ENCODE results near the gene CARS2. TPM values are rescaled to one million over a fixed set of nuclear protein-coding genes. Genes with fewer than 3 reads are reported as not detected.

The CARS2 gene
- total and polyA plus RNA-seq, 2 of the 8 experiments (the other 6 are each of a cell fraction or from before 2014, with no cell fraction given): 47.7 to 55.9 TPM

- H2AK5ac ChIP-seq (ENCODE audit: low read depth, low read length): no peak overlapping the region
- no peaks in the 10 kb centered on the region for H3K4me1 ChIP-seq (replicated peaks in 1 of 4; ENCODE audit: control insufficient read depth in 3 of 4, insufficient read depth in 4 of 4, low read length in 3 of 4)
- no peaks in the 10 kb centered on the region for H3K9me3 ChIP-seq (ENCODE audit: insufficient read depth in 2 of 2, low read depth in 1 of 2, low read length in 1 of 2)
- no peaks in the 10 kb centered on the region for H3K27me3 ChIP-seq (replicated peaks in 1 of 4; ENCODE audit: control insufficient read depth in 3 of 4, extremely low read depth in 1 of 4, insufficient read depth in 3 of 4, low read length in 3 of 4)
- no peak overlapping the region for H2AFZ ChIP-seq (ENCODE audit: low read length)
- 0 out of 2 replicates have a peak, but pooled peaks cover 2% of the 10 kb centered on the region for H3K79me1 ChIP-seq (ENCODE audit: low read depth, low read length)
- no peak overlapping the region for H4K91ac ChIP-seq (replicated peaks; ENCODE audit: insufficient read length, low read length)
- POLR2A ChIA-PET (ENCODE audit: partially characterized antibody): interaction anchor here (1.2 to 7.1 kb wide), 2 partner anchors 16 to 226 kb away, joined by 3 to 43 read pairs; partner anchors contain the start of gene CARS2
- H2BK20ac ChIP-seq (ENCODE audit: low read length): no peak overlapping the region
- no peaks in the 10 kb centered on the region; the same call in 1 of the 2 replicates for H3K23me2 ChIP-seq (ENCODE audit: low read depth, low read length)
- H3K4me3 ChIP-seq (ENCODE audit: extremely low read depth in 1 of 4, insufficient read depth in 2 of 4, low read depth in 3 of 4, low read length in 4 of 4): no peak overlapping the region
- WGBS, 2 experiments (ENCODE audit: extremely low coverage in 1 of 2, insufficient coverage in 1 of 2, insufficient read length in 1 of 2, insufficient replicate concordance in 2 of 2, low coverage in 1 of 2, low lambda C conversion rate in 2 of 2, missing lambda C conversion rate in 1 of 2): 89% methylated on average over 9 of the region's 9 CpGs; no CpG with 5 or more reads in 1 of the 2 experiments
- no peak overlapping the region for H4K5ac ChIP-seq (ENCODE audit: insufficient read length, low read depth, low read length)
- DNase-seq (ENCODE audit: low read depth in 1 of 2, low spot score in 2 of 2): no peak
- peaks cover 0 to 7% (median 2%) of the 10 kb centered on the region in 4 experiments; a peak in 2 of 8 replicates for H3K36me3 ChIP-seq (ENCODE audit: control insufficient read depth in 2 of 4, insufficient read depth in 4 of 4, low read length in 3 of 4)
- no peak overlapping the region for H2BK5ac ChIP-seq (ENCODE audit: low read depth, low read length)
- no peak overlapping the region for H3K14ac ChIP-seq (ENCODE audit: insufficient read length)
- H2BK12ac ChIP-seq (ENCODE audit: low read depth, low read length): no peak overlapping the region
- FAIRE-seq: no peak
- no peak overlapping the region for H3K4ac ChIP-seq (replicated peaks; ENCODE audit: insufficient read length, low read depth, low read length)
- H4K8ac ChIP-seq (ENCODE audit: extremely low read depth, insufficient read depth, low read length): 0 out of 2 replicates have a peak overlapping the region, but pooled peaks have one; percentile 14
- no peak overlapping the region for H3K9ac ChIP-seq (replicated peaks in 1 of 4; ENCODE audit: extremely low read depth in 1 of 4, low read depth in 3 of 4, low read length in 3 of 4)
- no peak overlapping the region for H3K18ac ChIP-seq (ENCODE audit: extremely low read depth, low read length)
- H3K23ac ChIP-seq (ENCODE audit: insufficient read length): no peak overlapping the region
- CTCF ChIA-PET (ENCODE audit: partially characterized antibody): interaction anchor here (0.6 to 3.0 kb wide), 7 partner anchors 9 to 620 kb away, joined by 3 to 11 read pairs (median 4); no protein-coding TSS in a partner anchor
- no peak overlapping the region for H3K56ac ChIP-seq (replicated peaks; ENCODE audit: insufficient read length, low read depth, low read length)
- H2BK120ac ChIP-seq (replicated peaks; ENCODE audit: low read depth, low read length): no peak overlapping the region
- no peak overlapping the region for H2BK15ac ChIP-seq (ENCODE audit: low read length)
- H3K79me2 ChIP-seq (ENCODE audit: control insufficient read depth in 1 of 2, insufficient read depth in 2 of 2, low read length in 2 of 2): no peaks in the 10 kb centered on the region
- H4K20me1 ChIP-seq (replicated peaks in 1 of 2; ENCODE audit: control insufficient read depth in 1 of 2, insufficient read depth in 2 of 2, low read length in 2 of 2): peaks cover 0 to 3% of the 10 kb centered on the region in 2 experiments
- H3K4me2 ChIP-seq (ENCODE audit: insufficient read depth in 1 of 2, low read depth in 2 of 2, low read length in 2 of 2): no peak overlapping the region
- H3K27ac ChIP-seq (ENCODE audit: low read depth, low read length): no peak overlapping the region
- no peak for TF ChIP-seq GABPA (IDR thresholded peaks at IDR 0.05; ENCODE audit: borderline replicate concordance, insufficient read depth, low read length)
- no peak for TF ChIP-seq HDAC2 (IDR thresholded peaks at IDR 0.05; ENCODE audit: borderline replicate concordance in 1 of 2, low read depth in 2 of 2, low read length in 2 of 2)
- TF ChIP-seq SP1 (IDR thresholded peaks at IDR 0.05; ENCODE audit: low read depth, low read length): no peak
- no peak for TF ChIP-seq SIRT6 (IDR thresholded peaks at IDR 0.05; ENCODE audit: low read length)
- no peak for TF ChIP-seq KDM5A (IDR thresholded peaks at IDR 0.05; ENCODE audit: low read length)
- no peak for TF ChIP-seq JUN (IDR thresholded peaks at IDR 0.05; ENCODE audit: low read depth, low read length)
- TF ChIP-seq BACH1 (IDR thresholded peaks at IDR 0.05; ENCODE audit: low read length): no peak
- TF ChIP-seq ZNF274 (IDR thresholded peaks at IDR 0.05; ENCODE audit: borderline replicate concordance, extremely low read depth, low read length): no peak
- no peak for TF ChIP-seq POU5F1 (IDR thresholded peaks at IDR 0.05; ENCODE audit: low read depth, low read length)
- TF ChIP-seq CBX8 (IDR thresholded peaks at IDR 0.05; ENCODE audit: borderline replicate concordance, low read depth, low read length): no peak
- no peak for TF ChIP-seq CEBPB (IDR thresholded peaks at IDR 0.05; ENCODE audit: low read depth, low read length)
- TF ChIP-seq GTF2F1 (IDR thresholded peaks at IDR 0.05; ENCODE audit: borderline replicate concordance, low read depth, low read length): no peak
- no peak for TF ChIP-seq JUND (IDR thresholded peaks at IDR 0.05; ENCODE audit: low read length)
- no peak for TF ChIP-seq RFX5 (IDR thresholded peaks at IDR 0.05; ENCODE audit: borderline replicate concordance, low read depth, low read length)
- no peak for TF ChIP-seq TAF7 (optimal IDR thresholded peaks at IDR 0.05; ENCODE audit: borderline replicate concordance, low read depth, low read length)
Measured at GRCh38 chr13:110689041-110689440, 16.9 kb downstream of the CARS2 start.

Data from H1 (cell line).